GM18867 (cell line): ENCODE measurements around the gene MRPL14.

Source experiments
- ATAC-seq: cut with Tn5 transposase; IDR thresholded peaks from one replicate; pipeline ENCODE4 v1.9.1; 2021; ENCODE audit warnings: mild to moderate bottlenecking, moderate library complexity; ENCODE audit not compliant: unreplicated experiment

MRPL14 gene

DNA sequence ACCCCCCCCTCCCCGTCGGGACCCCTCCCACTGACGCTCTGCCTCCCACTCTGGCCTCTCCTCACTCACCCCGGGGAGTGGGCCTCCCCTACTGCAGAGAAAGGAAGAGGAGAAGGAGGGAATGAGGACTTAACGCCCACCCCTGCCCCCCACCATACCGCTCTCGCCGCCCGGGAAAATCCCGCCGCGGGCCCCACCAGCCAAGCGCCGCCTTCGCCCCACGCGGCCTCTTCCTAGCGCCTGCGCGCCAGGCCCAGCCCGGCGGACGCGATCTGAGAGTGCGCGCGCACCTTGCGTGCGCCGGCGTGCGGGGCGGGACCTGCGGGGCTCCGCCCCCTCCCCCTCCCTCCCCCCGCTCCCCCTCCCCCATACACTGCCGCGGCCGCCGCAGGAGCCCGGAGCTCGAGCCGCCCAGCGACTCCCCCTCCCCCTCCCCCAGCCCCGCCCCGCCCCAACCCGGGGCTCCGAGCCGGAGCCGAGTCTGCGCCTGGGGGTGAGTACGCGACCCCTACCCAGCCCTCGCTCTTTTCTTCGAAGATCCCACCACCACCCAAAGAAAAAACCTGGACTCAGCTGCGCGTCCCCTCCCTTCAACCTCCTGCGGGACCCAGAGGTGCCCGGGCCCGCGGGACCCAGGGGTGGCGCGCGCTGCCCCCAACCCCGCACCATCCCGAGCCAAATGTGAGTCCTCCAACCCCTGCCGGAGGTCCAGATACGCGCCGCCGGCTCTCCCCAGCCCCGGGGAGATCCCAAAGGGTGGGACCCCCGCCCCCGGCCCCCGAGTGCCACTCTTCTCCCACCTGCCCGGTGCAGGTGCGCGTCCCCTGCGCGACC lies at the start of gene MRPL14, which contains the start of gene TMEM63B:
MRPL14 (minus strand) TSS at position 267 of the 834 bp plus-strand sequence. CDS start 10,841 bp downstream, outside the sequence.
TMEM63B (plus strand) TSS at position 369 of the 834 bp plus-strand sequence. CDS start 7,031 bp downstream, outside the sequence.
- peak; percentile 76 for ATAC-seq

DNA sequence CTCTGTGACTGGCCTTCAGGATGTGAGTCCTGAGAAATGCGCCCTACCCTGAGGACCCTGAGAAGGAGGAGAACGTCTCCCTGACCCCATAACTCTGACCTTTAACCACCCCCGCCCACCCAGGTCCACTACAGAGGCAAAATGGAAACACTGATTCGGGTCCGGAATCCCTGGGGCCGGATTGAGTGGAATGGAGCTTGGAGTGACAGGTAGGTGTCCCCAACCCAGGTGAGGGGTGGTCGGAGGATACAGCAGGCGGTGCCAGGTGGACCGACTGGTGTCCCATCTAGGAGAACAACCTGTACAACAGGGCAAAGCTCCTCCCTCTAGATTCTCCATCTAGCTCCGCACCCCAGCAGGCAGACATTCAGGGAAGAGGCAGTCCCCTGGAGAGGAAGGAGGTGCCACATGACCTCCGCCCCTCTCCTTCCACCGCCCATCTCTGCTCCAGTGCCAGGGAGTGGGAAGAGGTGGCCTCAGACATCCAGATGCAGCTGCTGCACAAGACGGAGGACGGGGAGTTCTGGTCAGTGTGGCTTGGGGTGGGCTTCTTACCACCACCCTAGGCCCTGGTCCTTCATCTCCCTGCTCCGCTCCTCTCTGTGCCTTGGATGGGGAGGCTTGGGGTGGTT lies 49.0 kb upstream of the MRPL14 start:
- no peak for ATAC-seq

DNA sequence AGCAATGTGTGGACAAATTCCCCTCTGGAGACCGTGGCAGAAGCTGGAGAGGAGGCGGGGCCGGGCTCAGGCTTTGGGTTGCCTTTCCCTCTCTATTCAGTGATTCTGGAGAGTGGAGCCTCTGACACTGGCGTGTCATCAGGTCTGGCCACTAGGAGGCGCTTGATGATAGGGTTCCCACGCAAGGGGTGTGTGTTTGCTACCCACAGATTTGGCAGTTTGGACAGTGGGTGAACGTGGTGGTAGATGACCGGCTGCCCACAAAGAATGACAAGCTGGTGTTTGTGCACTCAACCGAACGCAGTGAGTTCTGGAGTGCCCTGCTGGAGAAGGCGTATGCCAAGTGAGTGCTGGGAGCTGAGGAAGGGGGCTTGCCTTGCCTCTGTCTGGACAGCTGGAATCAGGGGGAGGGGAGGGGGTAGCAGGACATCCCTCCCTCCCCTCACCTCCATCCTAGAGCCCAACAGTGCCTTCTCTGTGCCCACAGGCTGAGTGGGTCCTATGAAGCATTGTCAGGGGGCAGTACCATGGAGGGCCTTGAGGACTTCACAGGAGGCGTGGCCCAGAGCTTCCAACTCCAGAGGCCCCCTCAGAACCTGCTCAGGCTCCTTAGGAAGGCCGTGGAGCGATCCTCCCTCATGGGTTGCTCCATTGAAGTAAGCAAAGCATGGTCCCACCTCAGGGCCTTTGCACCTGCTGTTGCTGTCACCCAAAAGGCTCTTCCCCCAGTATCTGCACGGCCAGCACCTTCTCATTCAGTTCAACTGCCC lies 45.7 kb upstream of the MRPL14 start:
- ATAC-seq, result peak; percentile 59

DNA sequence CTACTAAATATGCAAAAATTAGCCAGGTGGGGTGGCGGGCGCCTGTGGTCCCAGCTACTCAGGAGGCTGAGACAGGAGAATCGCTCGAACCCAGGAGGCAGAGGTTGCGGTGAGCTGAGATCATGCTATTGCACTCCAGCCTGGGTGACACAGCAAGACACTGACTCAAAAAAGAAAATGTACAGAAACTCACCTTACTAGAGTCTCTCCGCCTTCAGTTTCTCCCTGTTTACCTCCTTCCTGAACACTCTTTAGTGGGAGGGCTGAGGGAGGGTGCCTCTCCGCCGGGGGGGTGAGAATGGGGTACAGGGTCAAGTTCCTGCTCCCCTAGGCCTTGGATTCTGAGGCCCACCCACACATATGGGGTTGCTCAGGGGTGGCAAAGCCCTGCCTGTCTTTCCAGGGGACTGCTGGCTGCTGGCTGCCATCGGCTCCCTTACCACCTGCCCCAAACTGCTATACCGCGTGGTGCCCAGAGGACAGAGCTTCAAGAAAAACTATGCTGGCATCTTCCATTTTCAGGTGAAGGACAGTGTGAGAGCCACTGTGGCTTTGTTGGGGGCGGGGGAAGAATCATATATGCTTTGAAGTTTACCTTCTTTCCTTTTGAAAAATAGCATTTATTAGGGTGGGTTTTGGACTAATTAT lies 44.8 kb upstream of the MRPL14 start:
- ATAC-seq, result no peak

DNA sequence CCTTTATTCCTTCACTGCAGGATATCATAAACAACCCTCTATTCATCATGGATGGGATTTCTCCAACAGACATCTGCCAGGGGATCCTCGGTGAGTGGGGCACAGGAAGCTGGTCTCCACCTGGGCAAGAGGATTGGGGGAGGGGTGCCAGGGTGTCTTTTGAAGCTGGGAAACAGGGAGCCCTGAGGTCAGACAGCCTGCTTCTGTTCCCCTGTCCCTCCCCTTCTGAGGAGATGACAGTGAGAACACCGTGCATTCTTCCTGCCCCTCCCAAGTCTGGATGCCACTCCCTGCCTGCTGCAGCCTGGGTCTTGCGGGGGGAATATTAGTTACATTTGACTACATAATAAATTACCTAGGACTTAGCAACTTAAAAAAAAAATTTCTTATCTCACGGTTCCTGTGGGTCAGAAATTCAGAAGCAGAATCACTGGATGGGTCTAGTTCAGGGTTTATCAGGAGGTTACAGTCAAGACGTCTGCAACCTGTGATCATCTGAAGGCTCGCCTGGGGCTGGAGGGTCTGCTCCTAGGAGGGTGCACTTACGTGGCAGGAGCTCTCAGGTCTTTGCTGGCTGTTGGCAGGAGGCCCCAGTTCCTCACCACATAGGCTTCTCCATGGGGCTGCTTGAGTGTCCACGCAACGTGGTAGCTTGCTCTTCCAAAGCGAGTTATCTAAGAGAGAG lies 42.8 kb upstream of the MRPL14 start:
- ATAC-seq, result no peak

DNA sequence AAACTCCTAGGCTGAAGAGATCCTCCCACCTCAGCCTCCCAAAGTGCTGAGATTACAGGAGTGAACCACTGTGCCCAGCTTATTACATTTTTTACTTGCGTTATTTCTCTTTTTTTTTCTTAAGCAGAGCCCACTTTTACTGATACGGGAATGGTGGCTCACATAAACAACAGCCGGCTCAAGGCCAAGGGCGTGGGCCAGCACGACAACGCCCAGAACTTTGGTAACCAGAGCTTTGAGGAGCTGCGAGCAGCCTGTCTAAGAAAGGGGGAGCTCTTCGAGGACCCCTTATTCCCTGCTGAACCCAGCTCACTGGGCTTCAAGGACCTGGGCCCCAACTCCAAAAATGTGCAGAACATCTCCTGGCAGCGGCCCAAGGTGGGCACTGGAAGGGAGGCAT lies 41.9 kb upstream of the MRPL14 start:
- ATAC-seq, result no peak

DNA sequence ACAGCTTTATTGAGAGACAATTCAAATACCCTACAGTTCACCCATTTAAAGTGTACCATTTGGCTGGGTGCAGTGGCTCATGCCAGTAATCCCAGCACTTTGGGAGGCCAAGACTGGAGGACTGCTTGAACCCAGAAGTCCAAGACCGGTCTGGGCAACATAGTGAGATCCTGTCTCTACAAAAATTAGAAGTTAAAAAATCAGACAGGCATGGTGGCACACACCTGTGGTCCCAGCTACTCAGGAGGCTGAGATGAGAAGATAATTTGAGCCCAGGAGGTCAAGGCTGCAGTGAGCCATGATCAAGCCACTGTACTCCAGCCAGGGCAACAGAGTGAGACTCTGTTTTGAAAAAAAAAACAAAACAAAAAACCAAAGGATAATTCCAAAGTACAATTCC lies 40.3 kb upstream of the MRPL14 start:
- no peak for ATAC-seq

DNA sequence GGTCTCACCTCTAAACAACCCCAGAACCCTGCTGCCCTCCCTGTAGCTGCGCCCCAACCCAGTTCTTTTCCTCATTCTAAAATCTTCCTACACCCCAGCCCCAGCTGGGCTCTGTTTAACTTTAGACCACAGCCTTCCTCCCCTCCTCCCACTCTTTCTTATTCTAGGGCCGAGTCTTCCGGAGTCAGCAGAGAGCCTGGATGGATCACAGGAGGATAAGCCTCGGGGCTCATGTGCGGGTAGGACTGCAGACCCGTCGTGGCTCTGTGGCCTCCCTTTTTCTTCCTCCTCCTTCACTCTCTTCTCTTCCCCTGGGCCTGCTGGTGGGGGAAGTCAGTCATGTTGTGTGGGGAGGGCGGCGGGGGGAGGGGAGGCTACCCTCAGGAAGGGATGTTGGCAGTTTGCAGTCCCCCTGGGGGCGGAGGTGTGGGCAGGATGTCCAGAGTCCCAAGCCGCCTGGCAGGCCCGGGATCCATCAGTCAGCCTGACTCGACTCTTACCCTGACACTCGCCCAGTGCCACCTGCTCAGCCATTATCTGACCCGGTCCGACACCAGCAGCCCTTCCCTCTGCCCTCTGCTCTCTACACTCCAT lies 39.4 kb upstream of the MRPL14 start:
- no peak for ATAC-seq

DNA sequence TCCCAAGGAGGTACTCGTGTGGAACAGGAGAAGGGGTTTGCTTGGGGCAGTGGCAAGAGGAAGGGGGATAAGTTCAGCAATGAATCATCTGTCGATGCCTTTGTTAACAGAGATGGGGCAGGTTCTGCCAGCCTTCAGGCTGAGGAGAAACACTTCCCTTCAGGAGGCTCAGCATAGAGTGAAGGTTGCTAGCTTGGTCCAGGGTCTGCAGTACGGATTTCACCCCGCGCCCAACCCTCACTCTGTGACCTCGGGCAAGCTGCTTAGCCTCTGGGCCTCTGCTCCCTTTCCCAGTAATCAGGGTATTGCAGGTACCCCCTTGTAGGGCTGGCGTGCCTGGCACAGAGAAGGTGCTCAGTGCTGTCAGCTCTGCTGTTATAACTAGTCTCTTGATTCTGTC lies 38.9 kb upstream of the MRPL14 start:
- no peak for ATAC-seq

DNA sequence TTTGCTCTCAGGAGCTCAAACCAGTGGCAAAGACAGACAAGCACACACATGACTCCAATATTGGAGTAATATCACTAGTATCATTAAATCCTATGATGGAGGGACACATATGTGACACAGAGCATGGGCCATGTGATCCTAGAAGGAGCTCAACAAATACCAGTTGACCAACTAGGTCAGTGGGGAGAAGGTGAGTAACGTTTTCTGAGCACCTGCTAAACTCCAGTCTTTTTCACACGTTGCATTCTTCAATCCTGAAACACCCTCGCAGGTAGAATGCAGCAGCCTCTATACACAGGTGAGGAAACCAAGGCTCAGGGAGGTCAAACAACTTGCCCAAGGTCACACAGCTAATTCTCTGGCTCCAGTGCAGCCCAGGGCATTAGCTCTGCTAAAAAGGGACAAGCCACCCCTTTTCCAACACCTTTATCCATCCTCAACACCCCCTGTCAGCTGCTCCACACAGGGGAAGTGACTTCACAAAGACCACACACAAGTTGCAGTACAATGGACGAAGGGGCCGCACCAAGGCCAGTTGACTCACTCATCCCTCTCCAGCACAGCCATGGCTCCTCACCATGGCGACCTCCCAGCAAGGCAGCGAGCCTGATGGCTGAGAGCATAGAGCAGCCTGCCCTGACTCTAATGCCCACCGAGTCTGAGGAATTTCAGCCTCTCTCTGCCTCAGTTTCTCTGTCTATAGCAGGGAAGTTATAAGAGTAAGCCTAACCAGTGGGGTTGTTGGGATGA lies 35.8 kb upstream of the MRPL14 start:
- no peak for ATAC-seq

DNA sequence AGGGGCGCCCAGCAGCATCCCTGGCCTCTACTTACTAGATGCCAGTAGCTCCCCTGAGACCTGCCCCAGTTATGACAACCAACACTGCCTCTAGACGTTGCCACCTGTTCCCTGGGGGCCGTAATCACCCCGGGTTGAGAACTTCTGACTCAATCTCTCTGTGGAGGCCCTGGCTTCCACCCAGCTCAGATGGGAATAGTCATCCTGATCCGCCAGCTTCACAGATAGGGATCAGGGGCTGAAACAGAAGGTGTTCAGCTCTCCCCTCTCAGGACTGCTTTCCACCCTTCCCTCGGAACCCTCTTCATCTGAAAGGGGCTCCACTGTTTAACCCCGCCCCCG lies 34.7 kb upstream of the MRPL14 start:
- ATAC-seq, result no peak

DNA sequence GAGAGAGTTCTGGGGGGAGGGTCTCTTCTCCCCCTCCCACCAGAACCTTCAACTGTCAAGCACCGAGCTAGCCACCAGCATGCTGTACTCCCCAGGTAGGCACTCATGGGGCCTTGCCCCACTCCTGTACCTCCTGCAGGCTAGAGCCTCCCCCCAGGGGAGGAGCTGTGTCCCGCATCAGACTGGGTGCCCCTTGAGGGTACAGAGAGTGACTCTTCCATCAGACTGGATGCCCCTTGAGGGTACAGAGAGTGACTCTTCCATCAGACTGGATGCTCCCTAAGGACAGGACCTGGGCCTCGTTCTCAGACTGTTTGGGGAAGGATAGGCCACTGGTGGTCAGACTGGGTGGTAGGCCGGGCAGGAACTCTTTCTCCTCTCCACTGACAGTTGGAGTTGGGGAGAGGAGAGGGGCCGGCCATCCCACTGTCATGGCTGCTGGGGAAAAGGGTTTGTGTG lies 31.5 kb upstream of the MRPL14 start, which contains the start of gene CAPN11:
CAPN11 (plus strand) TSS at position 51 of the 459 bp plus-strand sequence; CDS start at position 80, 29 bp downstream.
- no peak for ATAC-seq

DNA sequence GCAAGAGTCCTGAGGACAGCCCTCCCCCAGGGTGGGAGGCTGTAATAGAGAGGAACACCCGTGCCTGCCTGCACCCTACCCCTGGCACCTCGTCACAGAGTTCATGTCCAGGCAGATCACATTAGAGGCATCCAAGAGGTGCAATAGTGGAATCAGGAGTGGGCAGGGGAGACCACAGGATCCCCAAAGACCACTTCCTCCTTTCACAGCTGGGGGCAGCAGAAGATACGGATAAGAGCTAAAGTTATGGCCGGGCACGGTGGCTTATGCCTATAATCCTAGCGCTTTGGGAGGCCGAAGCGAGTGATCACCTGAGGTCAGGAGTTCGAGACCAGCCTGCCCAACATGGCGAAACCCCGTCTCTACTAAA lies 29.9 kb upstream of the MRPL14 start:
- ATAC-seq, result no peak

DNA sequence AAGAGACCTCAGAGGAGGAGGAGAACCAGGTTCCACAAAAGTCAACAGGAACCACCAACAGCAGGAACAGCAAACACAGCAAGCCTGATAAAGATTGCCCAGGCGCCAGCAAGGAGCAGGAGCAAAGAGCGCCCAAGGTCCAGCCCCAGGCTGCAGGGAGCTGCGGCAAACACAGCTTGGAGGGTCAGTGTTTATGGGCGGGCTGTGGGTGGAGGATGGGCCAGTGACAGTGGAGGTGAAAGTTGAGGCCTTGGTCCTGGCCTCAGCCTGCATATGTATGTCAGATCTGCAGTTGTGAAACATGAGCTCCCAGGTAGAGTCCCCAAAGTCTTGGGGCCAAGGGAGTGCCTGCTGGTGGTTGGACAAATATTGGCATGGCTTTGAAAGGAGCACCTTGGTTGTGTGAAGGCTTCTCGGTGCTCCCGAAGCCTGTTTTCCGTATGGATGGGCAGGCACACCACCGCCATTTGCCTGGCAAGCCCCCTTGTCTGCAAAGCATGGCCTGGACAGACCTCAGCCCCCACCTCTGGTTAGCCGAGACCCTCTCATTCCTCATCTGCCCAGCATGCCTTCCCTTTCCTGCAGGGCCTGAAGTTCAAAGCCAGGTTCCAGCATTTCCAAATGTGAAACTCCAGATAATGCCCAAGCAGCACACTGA lies 29.4 kb upstream of the MRPL14 start:
- ATAC-seq, result no peak

DNA sequence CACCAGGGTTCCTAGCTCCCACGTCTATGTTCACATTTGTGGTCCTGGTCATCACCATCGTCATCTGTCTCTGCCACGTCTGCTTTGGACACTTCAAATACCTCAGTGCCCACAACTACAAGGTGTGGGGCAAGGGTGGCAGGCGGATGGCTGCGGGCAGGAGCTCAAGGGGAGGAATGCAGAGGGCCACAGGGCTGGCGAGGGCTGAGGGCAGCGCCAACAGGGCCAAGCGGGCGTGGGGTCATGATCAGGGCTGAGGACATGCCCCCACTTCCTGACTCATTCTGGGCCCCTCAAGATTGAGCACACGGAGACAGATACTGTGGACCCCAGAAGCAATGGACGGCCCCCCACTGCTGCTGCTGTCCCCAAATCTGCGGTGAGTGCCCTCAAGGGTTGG lies 26.8 kb upstream of the MRPL14 start:
- no peak for ATAC-seq

DNA sequence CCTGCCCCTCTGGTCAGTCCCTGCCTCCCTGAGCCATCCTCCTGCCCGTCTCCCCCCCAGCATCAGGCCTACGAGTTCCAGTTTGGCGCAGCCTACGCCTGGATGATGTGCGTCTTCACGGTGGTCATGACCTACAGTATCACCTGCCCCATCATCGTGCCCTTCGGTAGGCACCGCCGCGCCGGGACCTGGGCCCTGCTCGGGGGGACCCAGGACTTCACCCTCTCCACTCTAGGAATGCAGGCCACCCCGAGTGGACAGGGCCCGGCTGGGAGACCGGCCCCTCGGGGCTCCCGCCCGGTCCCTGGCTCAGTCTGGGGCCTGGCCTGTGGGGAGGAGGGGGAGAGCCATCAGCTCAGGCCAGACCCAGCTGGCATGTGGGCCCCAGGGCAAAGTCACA lies 25.3 kb upstream of the MRPL14 start:
- no peak for ATAC-seq

DNA sequence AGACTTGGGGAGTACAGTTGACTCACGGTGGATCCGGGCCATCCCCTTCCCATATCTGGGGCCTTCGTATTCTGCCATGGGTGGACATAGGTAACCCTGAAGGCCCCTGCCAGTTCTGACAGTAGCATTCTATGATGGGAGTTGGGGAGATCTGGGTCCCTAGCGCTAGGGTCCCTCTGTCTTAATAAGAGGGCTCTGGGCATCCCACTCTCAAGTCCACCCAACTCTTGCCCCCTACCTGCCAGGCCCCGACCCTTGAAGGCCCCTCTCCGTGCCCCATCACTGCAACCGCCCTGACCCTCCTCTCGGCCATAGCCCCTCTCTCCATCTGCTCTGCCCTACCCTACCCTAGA lies 24.8 kb upstream of the MRPL14 start:
- no peak for ATAC-seq

DNA sequence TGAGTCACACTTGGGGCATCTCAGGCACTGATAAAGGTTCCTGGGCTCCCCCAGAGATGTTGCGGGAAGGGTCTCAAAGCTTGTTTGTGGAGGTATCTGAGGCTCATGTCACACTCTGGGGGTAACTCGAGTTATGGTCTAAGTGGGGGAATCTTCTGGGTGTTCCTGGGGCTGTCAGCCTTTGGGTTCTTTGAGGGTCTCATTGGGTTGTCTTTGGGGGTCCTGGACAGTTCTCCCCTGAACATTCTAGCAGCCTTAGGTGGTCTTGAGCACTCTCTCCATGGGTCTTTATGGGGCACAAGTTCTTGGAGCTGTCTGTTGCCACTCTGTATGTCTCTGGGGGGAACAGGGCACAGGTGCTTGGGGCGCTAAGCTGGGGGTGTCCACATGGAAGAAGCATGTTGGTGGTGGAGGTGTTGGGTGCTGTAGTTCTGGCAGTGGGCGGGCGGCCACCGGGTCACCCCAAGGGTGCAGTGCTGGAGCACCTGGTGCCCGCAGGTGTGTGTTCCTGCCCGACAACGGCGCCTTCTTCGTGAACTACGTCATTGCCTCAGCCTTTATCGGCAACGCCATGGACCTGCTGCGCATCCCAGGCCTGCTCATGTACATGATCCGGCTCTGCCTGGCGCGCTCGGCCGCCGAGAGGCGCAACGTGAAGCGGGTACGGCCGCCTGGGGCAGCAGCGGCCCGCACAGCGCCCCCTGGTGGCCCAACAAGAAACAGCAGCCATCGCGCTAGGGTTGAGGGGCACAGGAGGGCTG lies 24.3 kb upstream of the MRPL14 start:
- peak; percentile 61 for ATAC-seq
